Right lobe of liver (tissue), 6 donors: ENCODE results near the gene GSN. TPM values are rescaled to one million over a fixed set of nuclear protein-coding genes. Genes with fewer than 3 reads are reported as not detected.

ENCODE experiments used
- ATAC-seq, 4 donors: fragments of 200-7000 bp; cut with Tn5 transposase; one replicate each; pipeline ENCODE4 v1.9.1; 2020; ENCODE audit warnings: mild to moderate bottlenecking in 4 of 4, moderate library complexity in 4 of 4
- DNase-seq, 3 donors: peaks; one replicate each; pipeline ENCODE4 v3.0.0-alpha.2; 2020
- H3K27ac ChIP-seq, 3 donors: fragments of 200-600 bp; one replicate each; pipeline ENCODE4 v1.8.0; 2022
- H3K27me3 ChIP-seq, 2 donors: fragments of 200-600 bp; one replicate each; pipeline ENCODE4 v1.8.0; 2022
- H3K36me3 ChIP-seq, 4 donors: fragments of 200-600 bp; sonication (generic) in 1 of 4; one replicate each; pipeline versions ENCODE4 v1.5.1 to v1.8.0; 2017 to 2022; ENCODE audit warnings: control low read depth in 1 of 4
- H3K4me1 ChIP-seq, 4 donors: fragments of 200-600 bp; sonication (generic) in 1 of 4; one replicate each; pipeline versions ENCODE4 v1.5.1 to v1.8.0; 2017 to 2022; ENCODE audit warnings: control low read depth in 1 of 4
- H3K4me3 ChIP-seq, 3 donors: fragments of 200-600 bp; one replicate each; pipeline ENCODE4 v1.8.0; 2022
- H3K9me3 ChIP-seq, 4 donors: fragments of 200-600 bp; sonication (generic) in 1 of 4; one replicate each; pipeline versions ENCODE4 v1.5.1 to v1.8.0; 2017 to 2022; ENCODE audit warnings: control low read depth in 1 of 4
- CTCF ChIP-seq, 4 donors: fragments of 200-600 bp in 3 of 4; fragments of 450-650 bp in 1 of 4; IDR thresholded peaks; one replicate each; pipeline versions ENCODE4 v1.5.1 to v1.8.0; 2016 to 2022; ENCODE audit warnings: antibody characterized with exemption in 4 of 4, mild to moderate bottlenecking in 2 of 4
- POLR2A ChIP-seq: fragments of 450-650 bp; IDR thresholded peaks from one replicate; pipeline ENCODE4 v1.6.1; 2017; ENCODE audit warnings: antibody characterized with exemption, mild to moderate bottlenecking
- WGBS: methylation state at CpG from one replicate; pipeline ENCODE4 v1.1.6; 2018; ENCODE audit warnings: low coverage, low lambda C conversion rate; ENCODE audit not compliant: insufficient coverage; ENCODE audit errors: missing lambda C conversion rate; 5-methylcytosine and 5-hydroxymethylcytosine counted together
- intact Hi-C, 2 donors: fragments of 100-400 bp; cut with DNase I; formaldehyde crosslinking; loops; one replicate each; pipeline versions ENCODE4 v1.11.2 to v1.14.1; 2022
- total RNA-seq, 6 experiments: library from RNA; depleted of rRNA in 2 of 6; stranded (reverse); fragments of >200 nt in 2 of 6; fragmentation: NEBNext Ultra II Directional in 3 of 6; extraction: Animal tissue kit (Norgen Biotek cat#: 25700) in 3 of 6; gene quantifications; one replicate each; pipeline versions ENCODE4 v1.1.0 to v1.2.4, GENCODE V29; 2016 to 2023
- donor health status: DM: no; HTN: yes; CAD: no.
- donor health status: DM: no; HTN: no; CAD: no.
- donor health status: DM: no; HTN: no; CAD: no.
- donor health status: DM: no; HTN: yes; CAD: no.
- donor health status: DM: no; HTN: yes; CAD: no.

GSN gene
- total RNA-seq, 6 experiments from 2014 or later: 23.1 to 96.9 (median 38.8) TPM

DNA sequence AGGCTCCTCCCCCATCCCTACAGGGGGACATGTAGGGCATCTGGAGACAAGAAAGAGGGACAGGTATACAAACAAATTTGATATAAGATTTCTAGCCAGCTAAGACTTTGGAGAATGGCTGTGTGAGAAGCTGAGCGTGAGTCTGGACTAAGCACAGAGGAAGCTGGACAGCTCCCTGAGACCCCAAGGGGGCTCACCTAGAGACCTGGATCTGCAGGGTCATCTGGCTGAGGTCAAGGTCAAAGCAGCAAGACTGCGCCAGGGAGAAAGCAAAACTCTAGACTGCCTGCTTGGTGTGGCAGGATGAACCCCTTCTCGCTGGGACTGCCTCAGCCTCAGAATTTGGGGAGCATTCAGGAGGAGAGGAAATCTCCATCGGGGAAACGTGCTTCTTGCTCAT lies 8.0 kb upstream of the GSN start:
- Histone ChIP-seq H3K4me3 (no peak overlapping the region), H3K4me1 (no peaks in the 10 kb centered on the region), H3K9me3 (no peaks in the 10 kb centered on the region), H3K27ac (no peak overlapping the region), H3K27me3 (no peaks in the 10 kb centered on the region), H3K36me3 (no peaks in the 10 kb centered on the region)
- TF ChIP-seq POLR2A: no peak
- no peak for TF ChIP-seq CTCF (IDR thresholded peaks at IDR 0.05)
- intact Hi-C loops: no loop called here
- DNase-seq (no peak), ATAC-seq (no peak)
- WGBS: 79% methylated on average over 5 of the region's 5 CpGs

DNA sequence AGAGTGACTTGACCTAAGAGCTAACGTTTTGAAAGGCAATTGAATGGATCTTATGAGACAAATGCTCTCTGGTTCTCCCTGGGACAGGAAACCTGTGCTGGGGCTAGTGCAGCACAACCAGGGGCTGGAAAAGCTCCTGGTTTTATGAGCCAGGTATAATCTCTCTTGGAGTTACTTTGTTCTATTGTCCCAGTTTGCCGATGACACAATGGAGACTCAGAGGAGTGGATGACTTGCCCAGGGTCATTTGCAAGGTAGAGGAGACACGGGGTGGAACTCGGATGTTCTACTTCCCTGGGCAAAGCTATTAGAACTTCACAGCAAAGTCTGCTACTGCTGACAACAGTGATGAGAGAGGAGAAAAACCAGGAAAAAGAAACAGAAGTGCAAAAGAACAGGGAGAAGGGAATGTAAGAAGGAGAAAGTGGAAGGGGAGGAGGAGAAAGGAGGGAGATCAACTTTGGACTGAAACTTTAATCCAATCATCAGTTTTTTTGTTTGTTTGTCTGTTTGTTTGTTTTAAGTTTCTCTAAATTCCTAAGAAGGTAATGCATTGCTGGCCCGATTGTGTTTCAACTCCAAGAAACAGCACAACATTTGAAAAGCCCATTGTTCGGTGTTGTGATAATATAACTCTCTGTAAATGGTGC lies 7.4 kb upstream of the GSN start:
- WGBS: 53% methylated on average over 5 of the region's 6 CpGs
- H3K4me3 ChIP-seq: no peak overlapping the region
- no peak overlapping the region for H3K27ac ChIP-seq
- H3K27me3 ChIP-seq: no peaks in the 10 kb centered on the region
- H3K36me3 ChIP-seq: no peaks in the 10 kb centered on the region
- intact Hi-C loops: no loop called here
- no peaks in the 10 kb centered on the region for H3K4me1 ChIP-seq
- ATAC-seq: no peak
- no peaks in the 10 kb centered on the region for H3K9me3 ChIP-seq
- TF ChIP-seq POLR2A (no peak), CTCF (IDR thresholded peaks at IDR 0.05) (no peak)
- no peak for DNase-seq

GRCh38 chr9:121261107-121261460 lies 6.9 kb upstream of the GSN start:
- H3K27ac ChIP-seq: no peak overlapping the region
- intact Hi-C loops: no loop called here
- DNase-seq: no peak
- H3K36me3 ChIP-seq: no peaks in the 10 kb centered on the region
- no peak overlapping the region for H3K4me3 ChIP-seq
- TF ChIP-seq POLR2A (no peak), CTCF (IDR thresholded peaks at IDR 0.05) (no peak)
- ATAC-seq: peak in 1 of 4 donors; percentile 23
- no peaks in the 10 kb centered on the region for H3K9me3 ChIP-seq
- no peaks in the 10 kb centered on the region for H3K4me1 ChIP-seq
- no peaks in the 10 kb centered on the region for H3K27me3 ChIP-seq
- 33% methylated on average over 3 of the region's 4 CpGs for WGBS

GRCh38 chr9:121261755-121262154 lies 6.2 kb upstream of the GSN start:
- H3K27ac ChIP-seq: no peak overlapping the region
- DNase-seq (no peak), ATAC-seq (no peak)
- no peak overlapping the region for H3K4me3 ChIP-seq
- H3K9me3 ChIP-seq: no peaks in the 10 kb centered on the region
- no peaks in the 10 kb centered on the region for H3K27me3 ChIP-seq
- 70% methylated on average over 1 of the region's 1 CpG for WGBS
- TF ChIP-seq POLR2A (no peak), CTCF (IDR thresholded peaks at IDR 0.05) (no peak)
- H3K36me3 ChIP-seq: no peaks in the 10 kb centered on the region
- intact Hi-C loops: no loop called here
- H3K4me1 ChIP-seq: no peaks in the 10 kb centered on the region

GRCh38 chr9:121262423-121262822 lies 5.5 kb upstream of the GSN start:
- whole genome bisulfite sequencing: 100% methylated on average over 1 of the region's 1 CpG
- TF ChIP-seq POLR2A: no peak
- no peak for TF ChIP-seq CTCF (IDR thresholded peaks at IDR 0.05)

More at GRCh38 chr9:121262423-121262822, 5.5 kb upstream of the GSN start:
- Histone ChIP-seq H3K27ac (no peak overlapping the region), H3K4me1 (no peaks in the 10 kb centered on the region), H3K9me3 (no peaks in the 10 kb centered on the region), H3K27me3 (no peaks in the 10 kb centered on the region), H3K36me3 (no peaks in the 10 kb centered on the region), H3K4me3 (no peak overlapping the region)
- no peak for DNase-seq
- intact Hi-C loops: no loop called here
- ATAC-seq: no peak
